CD4-positive, alpha-beta memory T cell (primary cell): Measurements from ENCODE around the gene IL1RAP. TPM values are rescaled to one million over a fixed set of nuclear protein-coding genes. Genes with fewer than 3 reads are reported as not detected.

ENCODE experiments used
- CTCF ChIA-PET: fragments of 350-600 bp; sonication (Branson Sonifier 250); formaldehyde crosslinking; loops from one replicate; lab custom pipeline; 2021; ENCODE audit warnings: inconsistent platforms; ENCODE audit not compliant: partially characterized antibody; lab: Charles Lee
- POLR2A ChIA-PET: fragments of 350-600 bp; sonication (Branson Sonifier 250); formaldehyde crosslinking; loops from one replicate; lab custom pipeline; 2021; ENCODE audit not compliant: partially characterized antibody; lab: Charles Lee
- DNase-seq, 5 donors: peaks; one replicate each; pipeline versions ENCODE4 v3.0.0 to v3.0.0-alpha.2; 2020 to 2022; ENCODE audit warnings: mixed read lengths in 1 of 5
- H3K27ac ChIP-seq: one replicate; pipeline ENCODE4 v1.7.0; 2013; ENCODE audit warnings: low read depth, low read length
- H3K27me3 ChIP-seq: 2 replicates; pipeline ENCODE4 v1.7.0; 2013; ENCODE audit warnings: mild to moderate bottlenecking, low read length, moderate library complexity; ENCODE audit not compliant: insufficient read depth
- H3K36me3 ChIP-seq: 2 replicates; pipeline ENCODE4 v1.7.0; 2013; ENCODE audit warnings: mild to moderate bottlenecking, low read length, moderate library complexity; ENCODE audit not compliant: insufficient read depth
- H3K4me1 ChIP-seq: 2 replicates; pipeline ENCODE4 v1.7.0; 2013; ENCODE audit warnings: mild to moderate bottlenecking, low read length, moderate library complexity; ENCODE audit not compliant: insufficient read depth
- H3K4me3 ChIP-seq, 2 donors: one replicate each; pipeline ENCODE4 v1.7.0; 2013; ENCODE audit warnings: low read length in 2 of 2, mild to moderate bottlenecking in 1 of 2
- H3K9me3 ChIP-seq, 2 donors: one replicate each; pipeline ENCODE4 v1.7.0; 2013; ENCODE audit warnings: low read length in 2 of 2, control low read depth in 1 of 2; ENCODE audit not compliant: control insufficient read depth in 1 of 2
- H3K27ac Mint-ChIP-seq, 7 donors: one replicate each; pipeline ENCODE4 v1.8.0; 2020 to 2021; ENCODE audit warnings: mixed read lengths in 7 of 7, mild to moderate bottlenecking in 6 of 7, inconsistent platforms in 3 of 7, moderate library complexity in 3 of 7
- H3K27me3 Mint-ChIP-seq, 2 donors: one replicate each; pipeline ENCODE4 v1.8.0; 2020 to 2021; ENCODE audit warnings: mixed read lengths in 2 of 2
- H3K36me3 Mint-ChIP-seq, 2 donors: one replicate each; pipeline ENCODE4 v1.8.0; 2020 to 2021; ENCODE audit warnings: mixed read lengths in 2 of 2, inconsistent platforms in 1 of 2, mild to moderate bottlenecking in 1 of 2
- H3K4me1 Mint-ChIP-seq, 4 donors: one replicate each; pipeline ENCODE4 v1.8.0; 2020 to 2021; ENCODE audit warnings: mixed read lengths in 4 of 4, mild to moderate bottlenecking in 1 of 4
- H3K4me3 Mint-ChIP-seq, 8 donors: one replicate each; pipeline ENCODE4 v1.8.0; 2020 to 2021; ENCODE audit warnings: mixed read lengths in 8 of 8, mild to moderate bottlenecking in 7 of 8, moderate library complexity in 6 of 8, inconsistent platforms in 3 of 8
- H3K9me3 Mint-ChIP-seq, 8 donors: one replicate each; pipeline ENCODE4 v1.8.0; 2020 to 2021; ENCODE audit warnings: mixed read lengths in 8 of 8, mild to moderate bottlenecking in 5 of 8, inconsistent platforms in 3 of 8, moderate library complexity in 1 of 8
- intact Hi-C: fragments of 100-400 bp; cut with micrococcal nuclease; formaldehyde crosslinking; loops from one replicate; pipeline ENCODE4 v1.15.1; 2023
- polyA plus RNA-seq, 2 donors: library from polyadenylated mRNA; unstranded; fragments of 300-500 nt; fragmentation: Illumina TruSeq; gene quantifications; one replicate each; pipeline ENCODE4 v1.2.3, GENCODE V29; 2021
- total RNA-seq, 2 experiments: library from RNA; stranded (reverse); gene quantifications; one replicate each; pipeline ENCODE4 v1.2.3, GENCODE V29; 2021

Gene IL1RAP
- total and polyA plus RNA-seq, 4 experiments from 2014 or later: 4.1 to 14.6 (median 8.2) TPM

DNA sequence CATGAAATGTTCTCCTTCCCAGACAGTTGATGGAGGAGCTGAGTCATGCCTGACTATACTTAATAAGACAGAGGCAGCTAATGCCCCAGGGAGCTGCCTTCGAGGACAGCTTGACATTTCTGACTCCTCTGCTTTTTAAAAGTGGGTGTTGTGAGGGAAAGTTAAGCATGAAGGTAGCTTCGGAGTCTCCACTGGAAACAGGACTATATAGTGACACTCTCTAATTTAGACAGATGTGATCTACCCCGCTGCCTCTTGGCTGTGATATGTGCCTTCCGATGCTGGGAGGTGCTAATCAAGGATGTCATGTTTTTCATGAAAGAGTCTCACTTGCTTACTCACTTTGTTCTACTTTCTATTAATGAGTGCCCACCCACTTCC is 72.7 kb downstream of the IL1RAP start:
- DNase-seq: peak in 4 of 5 donors; percentile 3 to 20 (median 16)
- POLR2A ChIA-PET: no interaction called here
- Histone ChIP-seq H3K36me3 (no peaks in the 10 kb centered on the region), H3K4me3 (no peak overlapping the region), H3K9me3 (no peaks in the 10 kb centered on the region), H3K27ac (no peak overlapping the region), H3K27me3 (no peaks in the 10 kb centered on the region), H3K4me1 (peaks cover 22% of the 10 kb centered on the region)
- H3K27me3 Mint-ChIP-seq: no peaks in the 10 kb centered on the region
- peak overlapping the region in 6 of 7 donors; percentile 6 to 49 (median 16) for H3K27ac Mint-ChIP-seq
- intact Hi-C loops: no loop called here
- H3K9me3 Mint-ChIP-seq: no peaks in the 10 kb centered on the region
- H3K4me3 Mint-ChIP-seq: peak overlapping the region in 7 of 8 donors; percentile 4 to 68 (median 26)
- peaks cover 3 to 15% of the 10 kb centered on the region in 2 donors for H3K36me3 Mint-ChIP-seq
- peaks cover 15 to 23% (median 18%) of the 10 kb centered on the region in 4 donors for H3K4me1 Mint-ChIP-seq
- CTCF ChIA-PET: no interaction called here

GRCh38 chr3:190588570-190588969 is 74.7 kb downstream of the IL1RAP start:
- intact Hi-C loops: no loop called here
- no peak overlapping the region for H3K4me3 ChIP-seq
- ChIA-PET CTCF (no interaction called here), POLR2A (no interaction called here)
- H3K4me1 ChIP-seq: peaks cover 22% of the 10 kb centered on the region
- no peak for DNase-seq
- peaks cover 4 to 21% of the 10 kb centered on the region in 2 donors for H3K36me3 Mint-ChIP-seq
- H3K4me1 Mint-ChIP-seq: peaks cover 15 to 23% (median 20%) of the 10 kb centered on the region in 4 donors
- H3K27ac Mint-ChIP-seq: no peak overlapping the region
- H3K27me3 ChIP-seq: no peaks in the 10 kb centered on the region
- no peaks in the 10 kb centered on the region for H3K9me3 Mint-ChIP-seq
- no peaks in the 10 kb centered on the region for H3K36me3 ChIP-seq
- no peaks in the 10 kb centered on the region for H3K27me3 Mint-ChIP-seq
- no peaks in the 10 kb centered on the region for H3K9me3 ChIP-seq
- no peak overlapping the region for H3K27ac ChIP-seq
- no peak overlapping the region for H3K4me3 Mint-ChIP-seq

DNA sequence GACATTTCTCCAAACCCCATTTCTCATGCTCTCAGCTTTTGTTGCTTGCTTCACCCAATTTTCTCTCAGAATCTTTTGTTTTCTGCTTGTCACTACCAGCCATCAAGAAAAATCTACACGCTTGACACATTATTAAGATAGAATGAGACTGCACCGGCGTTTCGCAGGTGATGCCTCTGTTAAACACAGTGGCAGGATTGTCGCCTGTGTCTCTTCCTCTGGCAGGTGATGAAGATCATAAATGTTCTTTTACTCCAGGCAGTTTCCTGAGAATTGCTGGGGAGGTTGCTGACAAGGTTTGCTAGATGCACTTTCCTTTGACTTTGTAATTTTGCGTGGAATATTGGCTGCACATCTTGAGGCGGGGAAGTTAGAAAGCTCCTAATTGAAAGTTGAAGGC is 75.4 kb downstream of the IL1RAP start:
- H3K4me1 ChIP-seq: peaks cover 22% of the 10 kb centered on the region
- H3K27ac ChIP-seq: no peak overlapping the region
- peak overlapping the region in 2 of 7 donors; percentile 8 to 57 for H3K27ac Mint-ChIP-seq
- H3K4me3 Mint-ChIP-seq: no peak overlapping the region
- intact Hi-C loops: no loop called here
- no peak for DNase-seq
- peaks cover 15 to 23% (median 20%) of the 10 kb centered on the region in 4 donors for H3K4me1 Mint-ChIP-seq
- CTCF ChIA-PET: no interaction called here
- no peaks in the 10 kb centered on the region for H3K36me3 ChIP-seq
- H3K9me3 ChIP-seq: no peaks in the 10 kb centered on the region
- H3K4me3 ChIP-seq: no peak overlapping the region
- POLR2A ChIA-PET: no interaction called here
- peaks cover 6 to 21% of the 10 kb centered on the region in 2 donors for H3K36me3 Mint-ChIP-seq
- H3K27me3 Mint-ChIP-seq: no peaks in the 10 kb centered on the region
- H3K27me3 ChIP-seq: no peaks in the 10 kb centered on the region
- H3K9me3 Mint-ChIP-seq: no peaks in the 10 kb centered on the region

GRCh38 chr3:190591080-190591479 is 77.2 kb downstream of the IL1RAP start:
- Mint-ChIP-seq H3K27ac (no peak overlapping the region), H3K9me3 (no peaks in the 10 kb centered on the region), H3K36me3 (peaks cover 6 to 29% of the 10 kb centered on the region in 2 donors), H3K4me1 (peaks cover 11 to 18% (median 16%) of the 10 kb centered on the region in 4 donors), H3K27me3 (no peaks in the 10 kb centered on the region), H3K4me3 (no peak overlapping the region)
- no peaks in the 10 kb centered on the region for H3K27me3 ChIP-seq
- intact Hi-C loops: no loop called here
- peaks cover 14% of the 10 kb centered on the region for H3K4me1 ChIP-seq
- H3K27ac ChIP-seq: no peak overlapping the region
- no peak overlapping the region for H3K4me3 ChIP-seq
- DNase-seq: no peak
- POLR2A ChIA-PET: no interaction called here
- H3K9me3 ChIP-seq: no peaks in the 10 kb centered on the region
- CTCF ChIA-PET: no interaction called here
- no peaks in the 10 kb centered on the region for H3K36me3 ChIP-seq

DNA sequence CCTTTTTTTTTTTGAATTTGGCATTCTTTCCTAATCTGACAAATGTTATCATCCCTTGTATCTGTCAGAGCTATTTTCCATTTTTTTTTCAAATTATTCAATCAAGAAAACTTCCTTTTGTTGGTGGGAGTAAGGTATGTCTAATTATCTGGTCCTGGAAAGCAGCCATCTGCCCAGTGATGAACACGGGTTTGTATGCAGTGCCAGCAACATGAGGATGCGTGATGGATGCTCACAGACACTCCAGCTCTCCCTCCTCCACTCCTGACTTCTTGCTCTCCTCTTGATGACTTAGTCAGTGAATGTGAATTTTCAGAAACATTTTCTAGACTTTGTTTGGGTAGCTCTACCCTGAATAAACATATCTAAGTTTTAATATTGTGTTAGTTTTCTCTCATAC is 79.2 kb downstream of the IL1RAP start:
- ChIA-PET POLR2A (no interaction called here), CTCF (no interaction called here)
- H3K4me3 Mint-ChIP-seq: no peak overlapping the region

GRCh38 chr3:190594171-190594570 is 80.3 kb downstream of the IL1RAP start:
- Mint-ChIP-seq H3K9me3 (peaks cover 0 to 2% (median 0%) of the 10 kb centered on the region in 8 donors), H3K27ac (no peak overlapping the region), H3K4me3 (peak overlapping the region in 7 of 8 donors; percentile 12 to 81 (median 57)), H3K27me3 (no peaks in the 10 kb centered on the region), H3K4me1 (peaks cover 0 to 7% (median 4%) of the 10 kb centered on the region in 4 donors), H3K36me3 (peaks cover 3 to 26% of the 10 kb centered on the region in 2 donors)
- peak overlapping the region in 1 of 2 donors; percentile 28 for H3K4me3 ChIP-seq
- ChIA-PET CTCF (interaction anchor here (0.6 kb wide), 1 partner anchor 155 kb away, joined by 3 read pairs; no protein-coding TSS in a partner anchor), POLR2A (no interaction called here)
- intact Hi-C loops: no loop called here
- H3K36me3 ChIP-seq: no peaks in the 10 kb centered on the region
- H3K27me3 ChIP-seq: no peaks in the 10 kb centered on the region
- H3K27ac ChIP-seq: no peak overlapping the region
- H3K9me3 ChIP-seq: no peaks in the 10 kb centered on the region
- DNase-seq: no peak
- no peaks in the 10 kb centered on the region for H3K4me1 ChIP-seq

More for the DNA sequence above, 79.2 kb downstream of the IL1RAP start:
- no peak overlapping the region for H3K4me3 ChIP-seq
- H3K9me3 ChIP-seq: no peaks in the 10 kb centered on the region
- no peak for DNase-seq
- no peak overlapping the region for H3K27ac ChIP-seq
- no peaks in the 10 kb centered on the region for H3K27me3 ChIP-seq
- no peaks in the 10 kb centered on the region for H3K4me1 ChIP-seq
- Mint-ChIP-seq H3K9me3 (no peaks in the 10 kb centered on the region), H3K36me3 (peaks cover 6 to 29% of the 10 kb centered on the region in 2 donors), H3K4me1 (peaks cover 0 to 5% (median 3%) of the 10 kb centered on the region in 4 donors), H3K27ac (no peak overlapping the region), H3K27me3 (no peaks in the 10 kb centered on the region)
- no peaks in the 10 kb centered on the region for H3K36me3 ChIP-seq
- intact Hi-C loops: no loop called here

DNA sequence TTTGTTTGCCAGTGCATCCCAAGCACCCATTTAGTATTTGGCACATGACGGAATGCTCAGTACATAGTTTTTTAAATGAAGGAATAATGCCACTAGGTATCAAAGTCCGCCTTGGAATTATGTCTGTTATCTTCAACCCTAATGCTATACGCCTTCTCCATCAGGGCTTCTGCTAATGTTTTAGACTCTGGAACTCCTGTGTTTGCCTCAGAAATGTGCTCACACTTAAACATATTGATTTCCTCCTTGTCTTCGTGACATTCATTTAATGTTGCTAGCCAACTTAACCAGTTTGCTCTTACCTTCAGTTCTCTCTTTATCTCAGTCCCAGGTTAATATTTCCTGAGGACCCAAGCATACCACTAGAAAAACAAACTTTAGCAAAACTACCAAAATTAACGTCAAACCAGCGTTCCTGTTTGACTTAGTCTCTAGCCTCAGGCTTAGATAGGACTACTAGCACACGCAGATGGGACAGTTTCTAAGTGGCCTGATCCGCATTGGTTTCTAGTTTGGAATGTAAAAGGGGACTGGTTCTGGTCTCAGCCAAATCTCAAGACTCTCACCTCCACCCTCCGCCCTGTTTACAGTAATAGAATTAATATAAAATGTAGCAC is 81.4 kb downstream of the IL1RAP start:
- no peaks in the 10 kb centered on the region for H3K36me3 ChIP-seq
- Mint-ChIP-seq H3K27me3 (no peaks in the 10 kb centered on the region), H3K4me1 (peaks cover 0 to 9% (median 5%) of the 10 kb centered on the region in 4 donors), H3K27ac (no peak overlapping the region), H3K36me3 (peaks cover 5 to 19% of the 10 kb centered on the region in 2 donors), H3K4me3 (no peak overlapping the region), H3K9me3 (peaks cover 0 to 2% (median 0%) of the 10 kb centered on the region in 8 donors)
- ChIA-PET CTCF (no interaction called here), POLR2A (no interaction called here)
- no peak for DNase-seq
- H3K4me1 ChIP-seq: no peaks in the 10 kb centered on the region
- H3K9me3 ChIP-seq: no peaks in the 10 kb centered on the region
- no peak overlapping the region for H3K27ac ChIP-seq
- intact Hi-C loops: no loop called here
- no peak overlapping the region for H3K4me3 ChIP-seq
- no peaks in the 10 kb centered on the region for H3K27me3 ChIP-seq
